ENCODE results near the gene CTXN2. TPM values are rescaled to one million over a fixed set of nuclear protein-coding genes. Genes with fewer than 3 reads are reported as not detected.

Gene CTXN2
- total RNA-seq, 1 donor from 2014 or later = 0.18 TPM

GRCh38 chr15:48244921-48245320 is 53.5 kb downstream of the CTXN2 start:
- H3K9me3 Mint-ChIP-seq (ENCODE audit: unreplicated experiment) = no peaks in the 10 kb centered on the region
- H3K36me3 Mint-ChIP-seq (ENCODE audit: low read depth, unreplicated experiment) = no peaks in the 10 kb centered on the region
- no peak for TF ChIP-seq CTCF (IDR thresholded peaks at IDR 0.05; ENCODE audit: unreplicated experiment)
- DNase-seq (ENCODE audit: low spot score) = no peak
- no peak overlapping the region for H3K4me3 Mint-ChIP-seq (ENCODE audit: unreplicated experiment)
- H3K27ac Mint-ChIP-seq (ENCODE audit: unreplicated experiment) = no peak overlapping the region
- no peaks in the 10 kb centered on the region for H3K27me3 Mint-ChIP-seq (ENCODE audit: unreplicated experiment)
- no peaks in the 10 kb centered on the region for H3K4me1 Mint-ChIP-seq (ENCODE audit: unreplicated experiment)

GRCh38 chr15:48248414-48248813 is 56.9 kb downstream of the CTXN2 start:
- no peak for DNase-seq (ENCODE audit: low spot score)

GRCh38 chr15:48250640-48251076 is 59.2 kb downstream of the CTXN2 start:
- no peaks in the 10 kb centered on the region for H3K27me3 Mint-ChIP-seq (ENCODE audit: unreplicated experiment)
- H3K9me3 Mint-ChIP-seq (ENCODE audit: unreplicated experiment) = no peaks in the 10 kb centered on the region
- H3K4me1 Mint-ChIP-seq (ENCODE audit: unreplicated experiment) = no peaks in the 10 kb centered on the region
- H3K36me3 Mint-ChIP-seq (ENCODE audit: low read depth, unreplicated experiment) = no peaks in the 10 kb centered on the region
- peak; percentile 69 for TF ChIP-seq CTCF (IDR thresholded peaks at IDR 0.05; ENCODE audit: unreplicated experiment)
- no peak overlapping the region for H3K4me3 Mint-ChIP-seq (ENCODE audit: unreplicated experiment)
- H3K27ac Mint-ChIP-seq (ENCODE audit: unreplicated experiment) = no peak overlapping the region
- DNase-seq (ENCODE audit: low spot score) = peak; percentile 47

More at GRCh38 chr15:48248414-48248813, 56.9 kb downstream of the CTXN2 start:
- no peaks in the 10 kb centered on the region for H3K9me3 Mint-ChIP-seq (ENCODE audit: unreplicated experiment)
- H3K4me1 Mint-ChIP-seq (ENCODE audit: unreplicated experiment) = no peaks in the 10 kb centered on the region
- no peak overlapping the region for H3K4me3 Mint-ChIP-seq (ENCODE audit: unreplicated experiment)
- no peaks in the 10 kb centered on the region for H3K27me3 Mint-ChIP-seq (ENCODE audit: unreplicated experiment)
- H3K36me3 Mint-ChIP-seq (ENCODE audit: low read depth, unreplicated experiment) = no peaks in the 10 kb centered on the region
- no peak overlapping the region for H3K27ac Mint-ChIP-seq (ENCODE audit: unreplicated experiment)
- no peak for TF ChIP-seq CTCF (IDR thresholded peaks at IDR 0.05; ENCODE audit: unreplicated experiment)

- H3K9me3 Mint-ChIP-seq (ENCODE audit: unreplicated experiment) = no peaks in the 10 kb centered on the region
- TF ChIP-seq CTCF (IDR thresholded peaks at IDR 0.05; ENCODE audit: unreplicated experiment) = no peak
- no peaks in the 10 kb centered on the region for H3K4me1 Mint-ChIP-seq (ENCODE audit: unreplicated experiment)
- H3K4me3 Mint-ChIP-seq (ENCODE audit: unreplicated experiment) = no peak overlapping the region
- DNase-seq (ENCODE audit: low spot score) = no peak
- no peak overlapping the region for H3K27ac Mint-ChIP-seq (ENCODE audit: unreplicated experiment)
- H3K36me3 Mint-ChIP-seq (ENCODE audit: low read depth, unreplicated experiment) = no peaks in the 10 kb centered on the region
- H3K27me3 Mint-ChIP-seq (ENCODE audit: unreplicated experiment) = no peaks in the 10 kb centered on the region
These were observed 61.7 kb downstream of the CTXN2 start for GRCh38 chr15:48253172-48253571.

Other genes starting within 250 kb of the CTXN2 start
- not detected for gene SLC24A5, start 70.7 kb upstream of the CTXN2 start, total RNA-seq (ENCODE audit: unreplicated experiment)
- 45.9 TPM for gene MYEF2, start 13.4 kb upstream of the CTXN2 start, total RNA-seq (ENCODE audit: unreplicated experiment)
- not detected for gene SLC12A1, start 14.6 kb downstream of the CTXN2 start, total RNA-seq (ENCODE audit: unreplicated experiment)
- 71.5 TPM for gene DUT, start 139.8 kb downstream of the CTXN2 start, total RNA-seq (ENCODE audit: unreplicated experiment)